GM18870 (cell line): ENCODE results near the gene SPO11.
"Not testable (repeated sequence)": the region's sequence is repeated elsewhere in the genome, so short reads cannot be mapped to it uniquely, and the experiment has no call there.

Source experiments
- ATAC-seq: cut with Tn5 transposase; IDR thresholded peaks from one replicate; pipeline ENCODE4 v1.9.1; 2021; ENCODE audit warnings: moderate library complexity; ENCODE audit not compliant: unreplicated experiment

Gene SPO11

DNA sequence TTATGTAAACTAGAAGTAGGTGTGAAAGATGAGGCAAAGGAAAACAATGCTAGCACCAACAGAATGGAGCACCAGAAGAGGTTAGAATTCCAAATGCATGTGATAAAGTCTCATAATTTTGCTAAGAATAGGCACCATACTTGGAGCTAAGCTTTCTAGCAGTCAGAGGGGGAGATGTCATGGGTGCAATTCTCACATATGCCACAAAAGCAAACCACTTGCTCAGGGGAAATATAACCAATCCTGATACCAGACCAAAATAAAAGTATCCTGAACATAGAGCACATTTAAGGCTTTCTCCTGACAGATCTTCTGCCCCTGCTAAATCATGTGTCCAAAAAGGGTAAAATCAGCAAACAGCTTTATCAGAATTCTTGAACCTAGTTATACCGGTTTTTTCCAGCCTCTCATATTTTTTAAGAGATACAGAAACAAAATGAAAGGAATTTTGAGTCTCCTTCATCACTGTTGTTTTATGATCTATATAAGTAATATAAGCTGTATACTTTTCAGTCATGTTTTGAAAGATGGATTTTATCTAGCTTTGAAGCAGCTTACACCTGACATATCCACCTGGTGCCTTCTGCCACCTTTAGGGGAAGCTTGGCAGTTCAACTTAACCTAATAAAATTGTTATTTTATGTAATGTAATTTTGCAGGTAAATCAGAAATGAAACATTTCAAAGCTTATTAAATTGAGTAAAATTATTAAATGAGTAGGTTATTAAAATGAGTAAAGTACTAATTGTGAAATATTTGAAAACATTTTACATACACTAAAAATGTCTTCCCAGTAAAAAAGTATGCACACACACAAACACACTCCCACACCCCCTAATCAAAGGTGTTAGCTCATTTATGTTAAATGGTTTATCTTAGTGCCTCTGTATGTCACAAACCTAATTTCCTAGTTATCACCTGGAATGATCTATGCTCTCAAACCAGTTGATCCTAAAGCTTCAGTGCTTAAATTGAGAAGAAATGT, 2.8 kb downstream of the SPO11 start:
- ATAC-seq, result no peak

DNA sequence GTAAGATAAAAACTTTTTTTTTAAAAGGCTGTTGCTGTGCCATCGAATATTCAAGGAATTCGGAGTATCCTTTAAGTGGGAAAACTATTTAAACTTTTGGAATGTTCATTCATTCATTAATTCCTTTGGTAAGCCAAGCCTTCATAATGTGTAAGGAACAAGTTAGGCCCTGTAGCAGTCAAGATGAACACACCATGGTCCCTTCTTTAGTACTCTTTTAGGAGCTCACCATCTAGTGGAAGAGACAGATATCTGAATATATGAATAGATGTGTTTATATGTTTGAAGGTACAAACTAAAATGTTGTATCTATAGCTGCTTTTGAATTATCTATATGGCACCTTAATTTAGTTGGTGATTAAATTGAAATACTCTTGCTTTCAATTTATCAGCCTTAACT, 5.8 kb downstream of the SPO11 start:
- no peak for ATAC-seq

DNA sequence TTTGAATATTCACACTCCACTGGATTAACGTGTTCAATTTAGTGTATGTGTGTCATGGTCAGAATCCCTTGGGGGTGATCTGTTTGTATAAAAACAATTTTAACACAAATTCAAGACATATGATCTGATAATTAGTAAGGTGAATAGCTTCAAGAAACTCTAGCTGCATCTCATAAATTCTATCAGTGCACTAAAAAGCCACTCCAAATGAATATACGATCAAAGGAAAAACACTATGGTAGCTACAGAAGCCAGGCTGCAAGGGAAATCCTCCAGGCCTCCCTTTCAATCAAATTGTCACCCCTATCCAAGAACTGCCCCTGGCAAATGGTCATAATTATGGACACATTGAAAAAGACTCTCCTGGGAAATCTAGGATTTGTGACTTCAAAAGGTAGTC, 12.1 kb downstream of the SPO11 start:
- no peak for ATAC-seq

DNA sequence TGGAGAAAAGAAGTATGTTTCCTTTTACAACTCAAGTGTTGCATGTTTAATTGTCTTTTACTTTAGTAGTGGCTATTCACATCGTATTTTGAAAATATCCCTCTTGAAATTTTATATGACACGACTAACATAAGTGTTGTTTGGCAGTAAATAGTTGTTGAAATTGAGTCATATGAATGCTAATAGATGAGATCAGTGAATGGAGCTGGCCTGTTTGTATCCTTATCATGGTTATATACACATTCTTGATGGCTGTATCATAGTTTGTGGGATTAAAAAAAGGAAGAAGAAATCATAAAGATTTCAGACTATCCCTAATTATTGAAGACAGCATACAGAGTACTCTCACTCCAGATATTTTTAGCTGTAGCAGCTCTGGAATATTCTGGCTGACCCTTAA, 13.2 kb downstream of the SPO11 start:
- ATAC-seq, result no peak

DNA sequence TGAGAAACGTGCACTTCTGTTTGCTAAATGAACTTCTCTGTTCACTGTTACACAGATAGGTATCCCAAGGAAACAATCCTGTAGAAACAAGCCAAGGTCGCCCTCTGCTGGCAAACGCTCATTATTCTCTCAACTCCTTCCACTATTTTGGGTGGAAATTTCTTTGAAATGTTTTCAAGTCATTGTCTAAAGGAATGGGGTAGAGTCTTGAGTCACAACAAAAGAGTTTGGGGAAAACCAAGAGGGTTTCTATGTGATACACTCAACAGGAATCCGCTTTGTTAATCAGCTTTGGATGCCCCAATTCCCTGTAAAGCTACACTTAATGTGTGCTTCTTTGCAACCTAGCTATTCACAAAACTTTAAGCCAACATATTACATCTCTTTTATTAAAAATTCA, 16.9 kb downstream of the SPO11 start:
- no peak for ATAC-seq

DNA sequence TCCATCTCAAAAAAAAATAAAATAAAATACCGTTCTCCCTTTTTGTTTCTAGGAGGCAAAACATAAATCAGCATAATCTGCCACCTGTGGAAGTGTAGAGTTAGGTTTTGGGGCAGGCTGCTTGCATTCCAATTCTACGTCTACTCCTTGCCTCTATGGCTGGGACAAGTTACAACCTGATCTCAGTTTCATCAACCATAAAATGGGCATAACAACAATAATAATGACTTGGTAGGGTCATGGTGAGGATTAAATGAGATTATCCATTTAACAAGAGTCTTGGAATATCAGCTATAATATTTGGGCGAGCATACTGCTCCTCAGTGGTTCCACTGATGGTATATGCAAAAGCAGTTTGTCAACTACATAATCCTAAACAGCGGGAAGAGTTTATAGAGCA, 17.8 kb downstream of the SPO11 start:
- no peak for ATAC-seq

DNA sequence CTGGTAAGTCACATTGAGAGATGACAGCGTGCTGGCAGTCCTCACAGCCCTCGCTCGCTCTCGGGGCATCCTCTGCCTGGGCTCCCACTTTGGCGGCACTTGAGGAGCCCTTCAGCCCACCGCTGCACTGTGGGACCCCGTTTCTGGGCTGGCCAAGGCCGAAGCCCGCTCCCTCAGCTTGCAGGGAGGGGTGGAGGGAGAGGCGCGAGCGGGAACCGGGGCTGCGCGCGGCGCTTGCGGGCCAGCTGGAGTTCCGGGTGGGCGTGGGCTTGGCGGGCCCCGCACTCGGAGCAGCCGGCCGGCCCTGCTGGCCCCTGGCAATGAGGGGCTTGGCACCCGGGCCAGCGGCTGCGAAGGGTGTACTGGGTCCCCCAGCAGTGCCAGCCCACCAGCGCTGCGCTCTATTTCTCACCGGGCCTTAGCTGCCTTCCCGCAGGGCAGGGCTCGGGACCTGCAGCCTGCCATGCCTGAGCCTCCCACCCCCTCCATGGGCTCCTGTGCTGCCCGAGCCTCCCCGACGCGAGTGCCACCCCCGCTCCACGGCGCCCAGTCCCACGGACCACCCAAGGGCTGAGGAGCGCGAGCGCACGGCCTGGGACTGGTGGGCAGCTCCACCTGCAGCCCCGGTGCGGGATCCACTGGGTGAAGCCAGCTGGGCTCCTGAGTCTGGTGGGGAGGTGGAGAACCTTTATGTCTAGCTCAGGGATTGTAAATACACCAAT, 18.8 kb downstream of the SPO11 start:
- not testable (repeated sequence) for ATAC-seq

DNA sequence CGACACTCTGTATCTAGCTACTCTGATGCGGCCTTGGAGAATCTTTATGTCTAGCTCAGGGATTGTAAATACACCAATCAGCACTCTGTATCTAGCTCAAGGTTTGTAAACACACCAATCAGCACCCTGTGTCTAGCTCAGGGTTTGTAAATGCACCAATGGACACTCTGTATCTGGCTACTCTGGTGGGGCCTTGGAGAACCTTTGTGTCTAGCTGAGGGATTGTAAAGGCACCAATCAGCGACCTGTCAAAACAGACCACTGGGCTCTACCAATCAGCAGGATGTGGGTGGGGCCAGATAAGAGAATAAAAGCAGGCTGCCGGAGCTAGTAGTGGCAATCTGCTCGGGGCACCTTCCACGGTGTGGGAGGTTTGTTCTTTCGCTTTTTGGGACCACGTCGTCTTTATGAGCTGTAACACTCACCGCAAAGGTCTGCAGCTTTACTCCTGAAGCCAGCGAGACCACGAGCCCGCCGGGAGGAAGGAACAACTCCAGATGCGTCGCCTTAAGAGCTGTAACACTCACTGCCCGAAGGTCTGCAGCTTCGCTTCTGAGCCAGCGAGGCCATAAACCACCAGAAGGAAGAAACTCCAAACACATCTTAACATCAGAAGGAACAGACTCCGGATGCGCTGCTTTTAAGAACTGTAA, 19.4 kb downstream of the SPO11 start:
- not testable (repeated sequence) for ATAC-seq

DNA sequence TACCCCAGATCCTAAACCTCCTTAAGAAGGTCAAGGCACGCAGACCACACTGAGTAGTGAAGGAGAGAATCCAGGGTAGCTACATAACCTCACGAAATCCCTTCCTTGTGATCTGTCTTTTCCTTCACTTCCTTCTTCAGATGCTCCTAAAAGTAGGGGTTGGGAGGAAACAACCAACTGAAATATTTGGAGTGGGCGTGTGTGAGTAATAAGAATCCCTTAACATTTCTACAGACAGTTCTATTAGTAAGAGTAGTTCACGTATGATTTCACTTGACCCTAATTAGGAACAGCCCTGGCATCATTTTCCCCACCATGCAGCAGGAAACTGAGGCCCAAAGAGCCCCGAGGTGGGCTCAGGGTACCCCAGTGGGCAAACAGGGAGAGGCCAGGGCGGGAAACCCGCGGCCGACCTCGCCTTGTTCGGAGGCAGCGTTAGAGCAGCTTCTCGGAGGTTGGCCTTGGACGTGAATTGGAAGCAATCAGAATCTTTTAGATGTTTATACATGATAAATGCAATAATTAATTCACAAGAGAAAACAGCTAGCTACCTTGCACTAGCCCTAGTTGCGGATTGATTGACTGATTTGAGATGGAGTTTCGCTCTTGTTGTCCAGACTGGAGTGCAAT, 20.6 kb downstream of the SPO11 start:
- no peak for ATAC-seq

DNA sequence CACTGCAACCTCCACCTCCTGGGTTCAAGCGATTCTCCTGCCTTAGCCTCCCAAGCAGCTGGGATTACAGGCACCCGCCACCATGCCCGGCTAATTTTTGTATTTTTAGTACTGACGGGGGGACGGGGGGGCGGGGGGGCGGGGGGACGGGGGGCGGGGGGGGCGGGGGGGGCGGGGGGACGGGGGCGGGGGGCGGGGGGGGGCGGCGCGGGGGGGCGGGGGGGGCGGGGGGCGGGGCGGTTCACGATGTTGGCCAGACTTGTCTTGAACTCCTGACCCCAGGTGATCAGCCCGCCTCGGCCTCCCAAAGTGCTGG, 21.1 kb downstream of the SPO11 start:
- ATAC-seq, result not testable (repeated sequence)

DNA sequence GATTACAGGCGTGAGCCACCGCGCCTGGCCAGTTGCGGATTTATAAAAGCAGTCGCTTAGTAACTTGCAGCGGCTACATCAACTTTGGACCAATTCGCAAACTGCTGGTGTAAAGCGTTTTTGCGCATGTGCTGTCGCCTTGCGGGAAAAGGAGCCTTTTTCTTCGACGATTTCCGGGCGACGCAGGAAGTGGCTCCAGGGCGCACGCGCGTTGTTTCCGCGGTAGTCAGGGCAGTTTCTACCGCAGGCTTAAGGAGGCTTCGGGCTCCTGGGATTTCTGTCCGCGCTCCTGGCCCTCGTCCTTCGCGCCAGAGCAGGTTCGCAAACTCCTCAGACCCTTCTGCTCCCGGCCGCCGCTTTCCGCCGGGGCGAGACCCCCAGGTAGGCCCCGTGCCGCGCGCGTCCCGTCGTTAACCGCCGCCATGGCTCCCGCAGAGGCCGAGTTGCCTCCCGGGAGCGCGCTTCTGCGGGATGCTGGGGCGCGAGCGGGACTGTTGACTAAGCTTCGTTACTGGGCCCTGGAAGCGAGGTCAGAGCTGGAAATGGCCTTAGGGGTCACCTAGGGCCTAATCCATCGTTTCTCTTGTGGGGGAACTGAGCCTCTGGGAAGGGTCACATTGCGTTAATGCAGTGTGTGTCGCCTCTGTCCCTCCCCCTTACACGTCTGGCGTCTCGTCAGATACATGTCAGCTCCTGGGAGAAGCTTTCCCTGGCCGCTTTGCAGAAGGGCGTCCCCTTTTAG, 21.6 kb downstream of the SPO11 start, which contains the start of gene RAE1:
TSS of gene RAE1 (plus strand) at position 214 of the 742 bp plus-strand sequence. CDS start 2,784 bp downstream, outside the sequence.
- ATAC-seq, result peak; percentile 59

DNA sequence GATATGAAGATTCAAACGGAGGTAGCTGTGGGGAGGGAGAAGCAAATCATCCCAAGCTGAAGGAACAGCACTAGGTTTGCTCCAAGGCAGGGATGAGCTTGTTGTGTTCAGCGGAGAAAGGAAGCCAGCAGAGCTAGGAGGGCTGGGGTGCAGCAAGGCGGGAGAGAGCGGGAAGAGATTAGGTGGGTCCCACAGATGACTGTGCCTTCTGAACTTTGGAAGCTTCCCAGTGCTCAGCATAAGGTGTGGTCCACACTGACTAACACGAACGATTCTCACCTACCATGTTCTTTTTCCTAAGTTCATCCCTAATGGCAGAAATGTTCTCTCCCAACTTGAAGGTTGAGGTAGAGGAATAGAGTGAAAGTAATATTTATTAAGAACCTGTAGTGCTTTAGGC, 22.7 kb downstream of the SPO11 start:
- ATAC-seq, result no peak

DNA sequence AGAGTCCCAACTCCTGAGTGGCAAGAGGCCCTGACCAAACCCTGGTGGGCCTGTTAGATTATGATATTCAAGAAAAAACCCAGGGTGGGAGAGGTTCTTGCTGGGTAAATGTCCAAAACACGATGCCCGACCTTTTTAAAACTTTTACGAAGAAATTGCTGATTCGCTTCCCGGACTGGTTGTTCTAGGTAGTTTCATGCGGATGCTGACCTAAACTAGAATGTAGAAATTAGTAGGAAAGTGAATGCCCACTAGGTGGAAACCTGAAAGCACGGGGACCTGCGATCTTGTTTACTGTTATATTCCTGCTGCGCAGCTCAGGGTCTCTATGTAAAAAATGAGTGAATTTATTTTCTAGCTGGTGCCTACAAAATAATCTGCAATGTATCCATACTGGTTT, 23.7 kb downstream of the SPO11 start:
- no peak for ATAC-seq

DNA sequence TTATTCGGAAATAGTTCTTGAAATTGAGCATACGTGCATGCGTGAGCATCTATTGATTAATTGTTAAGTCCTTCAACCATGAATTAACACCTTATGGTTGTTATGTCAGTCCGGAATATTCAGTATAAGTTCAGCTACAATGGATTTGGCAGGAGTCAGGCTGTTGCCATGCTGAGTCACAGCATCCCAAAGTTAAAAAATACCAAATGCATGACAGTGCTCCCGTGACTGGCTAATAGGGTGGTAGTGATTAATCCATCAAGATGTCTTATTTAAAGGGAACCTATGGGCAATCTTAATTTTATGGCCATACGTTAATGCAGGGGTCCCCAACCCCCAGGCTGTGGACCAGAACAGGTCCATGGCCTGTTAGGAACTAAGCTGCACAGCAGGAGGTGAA, 31.9 kb downstream of the SPO11 start:
- no peak for ATAC-seq

DNA sequence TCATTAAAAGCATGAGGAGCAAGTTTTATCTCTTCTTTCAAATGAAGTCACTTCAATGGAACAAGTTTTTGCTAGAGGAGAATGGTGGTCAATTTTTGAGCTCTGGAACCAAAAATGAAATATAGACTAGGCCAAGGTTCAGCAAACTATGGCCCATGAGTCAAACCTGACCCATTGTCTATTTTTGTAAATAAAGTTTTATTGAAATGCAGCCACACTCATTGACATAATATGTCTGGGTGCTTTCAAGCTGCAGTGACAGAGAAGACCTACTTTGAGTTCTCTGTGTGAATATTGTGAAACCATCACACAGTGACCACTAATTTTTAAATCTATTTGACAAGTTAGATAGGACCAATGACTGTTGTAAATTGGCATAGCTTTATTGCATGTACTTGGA, 34.8 kb downstream of the SPO11 start:
- ATAC-seq, result no peak

DNA sequence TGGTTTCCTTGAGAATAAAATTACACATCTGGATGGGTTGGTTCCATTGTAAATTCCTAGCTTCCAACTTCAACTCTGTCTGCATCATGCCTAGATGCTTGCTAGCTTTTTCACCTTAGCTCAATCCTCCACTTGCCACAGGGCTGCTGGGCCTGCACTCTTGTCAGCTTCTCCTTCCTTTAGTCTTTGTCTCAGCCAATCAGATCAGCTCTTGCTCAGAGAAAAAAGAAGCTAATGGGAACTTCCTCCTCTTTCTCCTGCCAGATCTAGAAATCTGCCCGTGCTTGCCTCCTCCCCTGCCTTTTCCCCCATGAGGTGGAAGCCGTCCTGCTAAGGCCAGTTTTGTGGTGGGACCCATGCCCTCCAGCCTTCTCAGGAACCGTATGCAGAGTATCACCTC, 40.0 kb downstream of the SPO11 start:
- ATAC-seq, result no peak

DNA sequence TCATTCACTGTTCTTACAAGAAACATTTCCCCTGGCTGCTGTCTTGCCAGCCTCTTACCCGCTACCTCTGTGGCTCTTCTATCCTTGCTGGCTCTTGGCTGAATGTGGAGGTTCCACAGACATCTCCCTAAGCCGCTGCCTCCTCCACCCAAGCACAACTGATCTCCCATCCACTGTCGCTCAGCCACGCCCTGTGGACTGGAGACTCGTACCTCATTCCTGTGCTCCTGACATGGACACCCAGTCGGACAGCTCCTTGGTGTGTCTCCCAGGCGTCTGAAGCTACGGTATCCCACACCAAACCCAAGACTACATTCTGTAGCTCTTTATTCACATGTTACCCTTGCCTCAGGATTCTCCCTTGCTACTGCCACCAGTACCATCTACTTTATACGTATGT, 40.7 kb downstream of the SPO11 start:
- no peak for ATAC-seq

DNA sequence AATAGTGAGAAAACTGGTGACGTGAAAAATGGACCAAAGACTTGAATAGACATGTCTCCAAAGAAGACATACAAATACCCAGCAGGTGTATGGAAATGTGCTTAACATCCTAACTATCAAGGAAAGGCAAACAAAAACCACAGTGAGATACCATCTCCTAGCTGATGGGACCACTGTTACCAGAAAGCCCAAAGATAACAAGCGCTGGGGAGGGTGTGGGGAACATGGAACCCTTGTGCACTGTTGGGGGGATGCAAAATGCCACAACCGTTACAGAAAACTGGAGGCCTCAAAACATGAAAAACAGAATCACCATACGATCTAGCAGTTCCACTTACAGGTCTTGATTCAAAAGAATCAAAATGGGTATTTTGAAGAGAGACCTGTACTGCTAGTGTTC, 41.8 kb downstream of the SPO11 start:
- no peak for ATAC-seq

DNA sequence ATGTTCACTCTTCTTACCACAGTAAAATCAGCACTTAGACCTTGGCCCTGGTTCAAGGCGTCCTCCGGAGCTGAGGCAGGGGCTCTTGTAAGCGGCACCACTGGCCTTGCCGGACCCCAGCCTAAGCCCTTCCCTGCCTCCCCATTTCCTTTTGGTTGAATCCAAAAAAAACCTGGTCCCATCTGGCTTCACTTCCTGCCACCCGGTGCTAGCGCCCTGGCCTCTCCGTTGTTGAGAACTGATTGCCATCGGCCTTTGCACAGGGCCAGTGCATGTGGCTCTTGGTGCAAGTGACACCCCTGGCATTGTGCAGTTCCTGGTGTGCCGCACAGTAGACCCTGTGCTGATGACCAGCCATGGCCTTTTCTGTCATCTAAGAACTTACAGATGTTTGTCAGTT, 42.6 kb downstream of the SPO11 start:
- no peak for ATAC-seq

DNA sequence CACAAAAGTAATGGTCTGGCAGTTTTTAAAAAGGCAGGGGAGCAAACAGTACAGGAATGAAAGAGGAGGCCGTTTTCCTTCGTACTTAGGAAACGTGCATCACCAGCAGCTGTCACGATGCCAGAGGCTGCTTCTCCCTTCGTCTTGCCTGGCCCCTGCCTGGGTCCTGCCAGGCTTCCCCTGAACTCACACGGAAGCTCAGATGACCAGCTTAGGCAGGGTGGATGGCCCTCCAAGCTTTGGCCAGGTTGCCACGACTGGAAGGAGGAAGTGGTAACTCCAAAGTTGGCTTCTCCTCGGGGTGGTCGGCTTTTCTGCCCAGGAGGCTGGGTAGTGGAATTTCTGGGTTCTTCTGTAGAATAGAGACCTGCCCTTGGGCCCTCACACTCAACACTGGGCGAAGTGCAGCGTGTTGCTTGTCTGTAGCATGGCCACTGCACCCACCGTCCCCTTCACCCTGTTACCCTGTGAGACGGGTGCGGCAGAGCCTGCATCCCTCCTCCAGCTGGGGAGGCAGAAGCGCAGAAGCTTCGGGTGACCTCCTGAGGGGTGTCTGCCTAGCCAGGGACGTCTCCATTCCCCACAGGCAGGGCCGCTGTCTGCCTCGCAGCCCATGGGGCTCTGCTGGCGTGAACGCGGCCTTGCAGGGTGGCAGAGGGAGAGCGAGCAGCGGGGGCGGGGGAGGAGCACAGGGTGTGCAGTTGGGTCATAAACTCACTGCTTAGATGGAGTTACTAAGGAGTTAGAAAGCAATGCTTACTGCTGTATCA, 43.2 kb downstream of the SPO11 start:
- ATAC-seq, result no peak
